SH-SY5Y (cell line): Measurements from ENCODE around the gene ACP2.

Experiments used
- GATA2 ChIP-seq: IDR thresholded peaks from 2 replicates; pipeline ENCODE4 v1.6.1; 2011; ENCODE audit warnings: mild to moderate bottlenecking, low read depth, low read length
- GATA3 ChIP-seq: IDR thresholded peaks from 2 replicates; pipeline ENCODE4 v1.6.1; 2011; ENCODE audit warnings: low read depth, mild to moderate bottlenecking, low read length, moderate library complexity

- TF ChIP-seq GATA3: no peak
- no peak for TF ChIP-seq GATA2
These were observed 39.5 kb upstream of the ACP2 start for GRCh38 chr11:47288066-47288465.
